ENCODE results near the gene SASH1.

- TF ChIP-seq CTCF (IDR thresholded peaks at IDR 0.05) (no peak), POLR2A (IDR thresholded peaks at IDR 0.05) (no peak)
These were observed 93.8 kb downstream of the SASH1 start for GRCh38 chr6:148436466-148436865.

Data from body of pancreas (tissue), 4 donors.